GM18858 (cell line): ENCODE data around the gene MYLK3.
"Not testable (repeated sequence)": the region's sequence is repeated elsewhere in the genome, so short reads cannot be mapped to it uniquely, and the experiment has no call there.

Experiments
- ATAC-seq: cut with Tn5 transposase; IDR thresholded peaks from one replicate; pipeline ENCODE4 v1.9.1; 2021; ENCODE audit not compliant: unreplicated experiment

The MYLK3 gene

DNA sequence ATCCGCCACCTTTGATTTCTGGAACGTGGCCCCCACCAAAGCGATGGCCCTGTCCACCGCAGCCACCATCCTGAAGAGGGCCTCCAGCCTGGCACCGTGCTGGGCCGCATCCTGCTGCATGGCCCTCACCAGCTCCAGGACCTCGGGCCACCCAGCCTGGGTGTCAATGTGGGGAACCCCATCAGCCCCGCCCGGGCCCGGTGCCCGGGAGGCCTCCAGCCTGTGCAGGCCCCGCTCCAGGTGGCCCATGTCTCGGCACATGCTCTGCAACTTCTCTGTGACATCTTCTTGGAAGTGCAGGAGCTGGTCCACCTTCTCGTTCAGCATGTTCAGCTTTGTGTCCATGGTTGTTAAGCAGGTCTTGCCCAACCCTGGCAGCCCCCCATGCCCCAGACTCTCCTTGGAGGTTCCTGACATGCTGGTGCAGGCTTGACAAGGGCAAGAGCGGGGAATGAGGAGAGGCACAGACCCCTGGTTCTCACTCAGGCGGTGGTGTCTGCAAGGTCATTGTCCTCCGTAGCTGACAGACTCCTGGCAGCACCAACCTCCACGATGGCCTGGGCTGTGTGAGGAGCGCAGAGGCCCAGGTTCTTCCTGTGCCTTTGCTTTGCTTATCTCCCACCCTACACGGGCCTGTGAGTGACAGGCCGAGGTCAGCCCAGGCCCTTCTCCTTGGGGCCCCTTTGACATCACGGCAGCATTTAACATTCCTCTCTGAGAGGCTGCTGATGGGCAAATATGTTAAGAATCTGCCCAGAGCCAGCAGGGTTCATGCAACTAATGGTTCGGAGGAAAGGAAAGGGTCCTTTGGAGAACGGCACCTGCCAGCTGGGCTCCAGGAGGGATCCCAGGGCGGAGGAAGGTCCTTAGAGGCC, at the start of gene MYLK3:
Gene MYLK3, minus strand, starts transcription at position 568 of the 875 bp plus-strand sequence. Its CDS starts 151 bp downstream, at position 417.
- no peak for ATAC-seq

DNA sequence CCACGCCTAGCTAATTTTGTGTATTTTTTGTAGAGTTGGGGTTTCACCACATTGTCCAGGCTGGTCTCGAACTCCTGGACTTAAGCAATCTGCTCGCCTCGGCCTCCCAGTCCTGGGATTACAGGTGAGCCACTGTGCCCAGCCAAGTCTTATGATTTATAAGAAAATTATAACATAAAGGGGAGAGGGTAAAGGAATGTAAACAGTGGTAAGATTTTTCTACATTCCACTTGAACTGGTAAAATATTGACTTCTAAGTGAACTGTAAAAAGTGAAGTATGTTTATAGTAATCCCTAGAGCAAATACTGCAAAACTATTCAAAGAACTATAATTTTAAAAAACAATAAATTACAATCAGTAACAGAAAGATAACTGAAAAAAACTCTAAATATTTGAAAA, 49.4 kb upstream of the MYLK3 start:
- ATAC-seq: no peak

DNA sequence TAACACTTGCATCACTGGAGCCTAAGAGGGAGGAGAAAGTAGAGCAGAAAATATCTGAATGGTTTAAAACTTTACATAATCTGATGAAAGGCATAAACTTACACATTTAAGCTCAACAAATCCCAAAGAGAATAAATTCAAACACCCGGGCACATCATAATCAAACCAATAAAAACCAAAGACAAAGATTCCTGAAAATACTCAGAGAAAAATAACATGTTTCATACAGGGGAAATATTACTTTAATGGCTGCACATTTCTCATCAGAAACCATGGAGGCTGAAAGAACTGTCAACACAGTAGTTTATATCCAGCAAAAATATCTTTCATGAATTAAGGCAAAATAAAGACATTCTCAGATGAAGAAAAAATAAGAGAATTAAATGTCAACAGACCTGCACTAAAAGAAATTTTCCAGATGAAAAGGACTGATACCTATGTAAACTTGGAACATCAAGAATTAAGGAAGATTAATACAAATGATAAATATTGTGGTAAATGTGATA, 48.7 kb upstream of the MYLK3 start:
- ATAC-seq: no peak

DNA sequence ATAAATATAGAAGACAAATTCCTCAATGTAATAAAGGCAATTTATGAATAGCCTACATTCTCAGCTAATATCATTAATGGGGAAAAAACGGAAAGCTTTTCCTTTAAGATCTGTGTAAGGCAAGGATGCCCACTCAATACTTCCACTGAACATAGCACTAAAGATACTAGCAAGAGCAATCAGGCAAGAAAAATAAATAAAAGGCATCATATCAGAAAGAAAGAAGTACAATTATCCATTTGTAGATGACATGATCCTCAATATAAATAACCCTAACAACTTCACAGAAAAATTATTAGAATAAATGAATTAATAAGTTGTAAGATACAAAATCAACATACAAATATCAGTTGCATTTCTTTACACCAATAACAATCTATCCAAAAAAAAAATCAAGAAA, 45.7 kb upstream of the MYLK3 start:
- no peak for ATAC-seq

DNA sequence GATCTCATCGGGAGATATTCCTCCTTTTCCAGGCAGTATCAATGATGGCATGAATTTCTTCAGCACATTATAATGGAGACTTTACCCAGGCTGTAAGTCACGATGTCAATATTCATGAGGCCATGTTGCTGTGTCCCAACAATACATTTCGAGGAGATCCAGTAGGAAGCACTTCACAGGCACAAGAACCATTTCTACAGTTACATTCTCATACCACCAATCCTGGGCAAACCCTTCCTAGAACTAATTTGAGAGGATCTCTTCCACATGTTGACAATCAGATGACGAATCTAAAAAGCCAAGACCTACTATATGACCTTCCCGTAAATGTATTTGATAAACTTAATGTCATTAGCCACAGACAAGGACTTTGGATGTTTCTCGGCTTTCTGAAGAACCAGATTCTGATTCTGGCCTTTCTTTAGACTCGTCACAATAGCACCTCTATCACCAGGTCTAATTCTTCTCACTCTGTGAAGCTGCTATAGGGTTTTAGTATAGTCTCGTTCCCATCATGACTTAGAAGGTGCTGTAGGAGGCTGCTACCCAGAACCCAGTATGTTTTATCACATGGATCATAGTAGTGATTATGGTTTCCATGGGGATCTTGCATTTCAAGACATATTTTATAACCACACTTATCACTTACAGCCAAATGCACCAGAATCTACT, 42.6 kb upstream of the MYLK3 start:
- no peak for ATAC-seq

DNA sequence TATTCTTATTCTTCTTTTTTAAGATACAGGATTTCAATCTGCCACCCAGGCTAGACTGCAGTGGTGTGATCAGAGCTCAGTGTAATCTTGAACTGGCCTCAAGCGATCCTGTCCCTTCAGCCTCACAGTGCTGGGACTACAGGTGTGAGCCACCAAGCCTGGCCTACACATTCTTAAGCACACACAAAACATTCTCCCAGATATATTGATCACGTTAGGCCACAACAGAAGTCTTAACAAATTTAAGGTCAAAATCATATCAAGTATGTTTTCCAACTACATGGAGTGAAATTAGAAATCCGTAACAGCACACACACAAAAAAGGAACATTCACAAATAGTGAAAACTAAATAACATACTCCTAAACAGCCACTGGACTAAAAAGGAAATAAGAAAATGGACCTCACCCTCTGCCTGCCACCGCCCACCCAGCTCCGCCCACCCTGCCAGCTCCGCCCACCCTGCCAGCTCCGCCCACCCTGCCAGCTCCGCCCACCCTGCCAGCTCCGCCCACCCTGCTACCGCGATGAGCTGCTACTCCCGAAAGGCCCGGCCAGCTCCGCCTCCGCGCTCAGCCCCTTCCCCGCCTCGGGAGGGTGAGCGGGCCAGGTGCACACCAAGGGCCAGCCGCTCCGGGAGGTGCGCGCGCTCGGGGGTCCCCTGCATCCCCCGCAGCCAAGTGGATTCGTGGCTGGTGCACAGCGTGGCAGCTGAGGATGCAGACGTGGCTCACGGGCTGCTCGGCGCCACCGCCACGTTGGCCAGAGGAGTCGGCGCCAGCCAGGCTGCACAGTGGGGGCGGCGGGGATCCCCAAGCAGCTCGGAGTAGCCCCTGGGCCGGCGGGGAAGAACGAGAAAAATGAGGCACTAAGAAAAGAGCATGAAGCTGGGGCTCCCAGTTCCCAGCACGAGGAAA, 41.6 kb upstream of the MYLK3 start:
- ATAC-seq: peak; percentile 49

DNA sequence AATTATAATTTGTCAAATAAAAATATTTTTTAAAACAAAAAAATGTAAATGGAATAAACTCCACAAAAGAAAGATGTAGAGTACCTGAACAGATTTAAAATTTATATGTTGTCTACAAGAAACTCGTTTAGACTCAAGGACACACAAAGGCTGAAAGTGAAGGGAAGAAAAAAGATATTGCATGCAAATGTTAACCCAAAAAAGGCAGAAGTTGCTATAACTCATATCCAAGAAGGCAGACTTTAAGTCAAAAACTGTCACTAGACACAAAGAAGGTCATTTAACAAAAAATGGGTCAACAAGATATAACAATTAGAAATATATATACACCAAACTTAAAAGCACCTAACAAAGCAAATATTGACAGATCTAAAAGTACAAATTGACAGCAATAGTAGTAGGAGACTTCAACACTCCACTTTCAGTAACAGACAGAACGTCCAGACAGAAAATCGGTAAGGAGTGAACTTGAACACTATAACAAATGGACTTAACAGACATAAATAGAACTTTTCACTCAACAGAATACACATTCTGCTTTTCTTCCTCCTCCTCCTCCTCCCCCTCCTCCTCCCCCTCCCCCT, 40.8 kb upstream of the MYLK3 start:
- ATAC-seq: no peak

DNA sequence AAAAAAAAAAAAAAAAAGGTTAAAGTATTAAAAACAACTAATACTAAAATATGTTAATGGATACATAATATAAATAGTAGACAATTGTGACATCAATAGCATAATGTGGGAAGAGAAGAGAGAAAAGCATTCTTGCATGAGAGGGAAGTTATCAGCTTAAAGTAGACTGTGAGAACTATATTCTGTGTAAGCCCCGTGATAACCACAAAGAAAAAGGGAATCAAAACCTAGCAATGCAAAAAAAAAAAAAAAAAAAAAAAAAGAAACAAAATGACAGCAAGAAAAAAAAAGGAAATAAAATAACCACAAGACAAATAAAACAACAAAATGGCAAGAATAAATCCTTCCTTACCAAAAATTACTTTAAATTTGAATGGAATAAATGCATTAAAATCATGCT, 39.8 kb upstream of the MYLK3 start:
- ATAC-seq: no peak

DNA sequence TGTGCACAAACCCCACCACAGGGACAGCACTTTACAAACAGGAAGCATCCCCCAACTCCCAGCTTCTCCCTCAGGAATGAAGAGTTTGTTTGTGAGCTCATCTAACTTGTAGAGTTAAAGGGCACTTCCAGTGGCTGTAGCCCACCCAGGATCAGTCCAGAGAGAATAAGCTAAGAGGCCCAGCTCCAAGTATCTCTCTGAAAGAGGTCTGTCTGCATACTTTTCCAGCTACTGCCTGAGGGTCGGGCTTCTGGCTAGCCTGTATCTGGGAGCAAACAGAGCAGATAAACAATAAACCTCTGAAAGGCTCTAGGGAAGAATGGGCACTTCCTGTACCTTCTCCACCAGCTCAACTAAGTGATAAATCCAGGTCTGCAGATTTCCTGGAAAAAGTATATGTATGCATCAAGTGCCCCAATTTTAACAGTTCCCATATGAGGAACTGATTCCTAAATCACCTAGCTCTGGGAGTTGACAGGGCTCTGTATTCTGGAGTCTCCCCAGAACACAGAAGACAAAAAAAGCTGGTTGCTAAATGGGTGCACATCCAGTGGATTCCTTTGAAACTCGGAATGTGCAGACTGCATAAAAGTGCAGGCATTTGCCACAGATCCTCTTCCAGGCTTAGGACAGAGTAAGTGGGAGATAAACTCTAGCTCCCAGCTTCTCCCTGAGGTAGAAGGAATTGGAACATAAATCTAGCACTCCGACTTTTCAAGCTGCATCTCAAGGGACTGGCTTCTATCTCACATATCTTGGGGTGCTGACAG, 37.1 kb upstream of the MYLK3 start:
- ATAC-seq: no peak

DNA sequence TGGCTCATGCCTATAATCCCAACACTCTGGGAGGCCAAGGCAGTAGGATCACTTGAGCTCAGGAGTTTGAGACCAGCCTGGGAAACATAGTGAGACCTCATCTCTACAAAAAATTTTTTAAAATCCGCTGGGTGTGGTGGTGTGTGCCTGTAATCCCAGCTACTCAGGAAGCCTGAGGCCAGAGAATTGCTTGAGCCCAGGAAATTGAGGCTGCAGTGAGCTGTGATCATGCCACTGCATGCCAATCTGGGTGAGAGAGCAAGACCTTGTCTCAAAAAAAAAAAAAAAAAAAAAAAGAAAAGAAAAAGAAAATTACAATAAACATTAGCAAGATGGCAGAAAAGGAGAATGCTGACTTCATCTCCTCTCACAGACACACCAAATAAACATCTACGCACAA, 36.4 kb upstream of the MYLK3 start:
- not testable (repeated sequence) for ATAC-seq

DNA sequence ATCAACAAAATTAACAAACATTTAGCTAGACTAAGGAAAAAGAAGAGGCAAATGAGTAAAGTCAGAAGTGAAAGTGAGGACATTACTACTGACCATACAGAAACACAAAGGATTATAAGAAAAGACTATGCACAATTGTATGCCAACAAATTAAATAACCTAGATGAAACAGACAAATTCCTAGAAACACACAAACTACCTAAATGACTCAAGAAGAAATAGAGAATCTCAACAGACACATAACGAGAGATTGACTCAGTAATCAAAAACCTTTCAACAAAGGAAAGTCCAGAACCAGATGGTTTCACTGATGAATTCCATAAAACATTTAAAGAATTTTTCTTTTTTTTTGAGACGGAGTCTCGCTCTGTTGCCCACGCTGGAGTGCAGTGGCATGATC, 35.7 kb upstream of the MYLK3 start:
- ATAC-seq: no peak

DNA sequence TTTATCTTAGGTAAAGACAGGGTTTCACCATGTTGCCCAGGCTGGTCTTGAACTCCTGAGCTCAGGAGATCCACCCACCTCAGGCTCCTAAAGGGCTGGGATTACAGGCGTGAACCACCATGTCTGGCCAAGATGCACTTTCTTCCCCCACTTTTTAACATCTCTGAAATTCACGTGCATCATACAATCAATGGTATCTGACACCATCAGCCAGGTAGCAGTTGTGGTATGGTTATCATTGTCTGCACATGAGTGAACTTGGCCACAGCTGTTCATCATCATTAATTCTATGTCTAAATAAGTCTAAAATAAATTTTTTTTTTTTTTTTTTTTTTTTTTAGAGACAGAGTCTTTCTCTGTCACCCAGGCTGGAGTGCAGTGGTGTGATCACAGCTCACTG, 34.2 kb upstream of the MYLK3 start:
- ATAC-seq: no peak

DNA sequence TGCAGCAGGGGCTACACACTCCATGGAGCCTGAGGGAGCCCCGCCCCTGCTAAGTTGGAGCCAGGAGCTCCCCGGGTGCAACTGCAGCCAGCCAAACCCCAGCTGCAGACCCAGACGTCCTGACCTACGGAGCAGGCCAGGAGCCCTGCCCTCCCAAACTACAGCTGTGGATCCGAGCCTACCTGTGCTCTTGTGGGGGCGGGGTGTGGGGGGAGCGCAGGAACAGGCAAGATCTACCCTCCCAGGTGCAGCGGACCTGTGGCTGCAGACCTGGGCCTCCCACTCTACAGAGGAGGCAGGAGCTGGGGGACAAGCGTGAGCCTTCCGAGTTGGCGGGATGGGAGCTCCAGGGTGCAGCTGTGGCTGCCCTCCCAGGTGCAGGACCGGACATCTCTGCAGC, 29.7 kb upstream of the MYLK3 start:
- no peak for ATAC-seq

DNA sequence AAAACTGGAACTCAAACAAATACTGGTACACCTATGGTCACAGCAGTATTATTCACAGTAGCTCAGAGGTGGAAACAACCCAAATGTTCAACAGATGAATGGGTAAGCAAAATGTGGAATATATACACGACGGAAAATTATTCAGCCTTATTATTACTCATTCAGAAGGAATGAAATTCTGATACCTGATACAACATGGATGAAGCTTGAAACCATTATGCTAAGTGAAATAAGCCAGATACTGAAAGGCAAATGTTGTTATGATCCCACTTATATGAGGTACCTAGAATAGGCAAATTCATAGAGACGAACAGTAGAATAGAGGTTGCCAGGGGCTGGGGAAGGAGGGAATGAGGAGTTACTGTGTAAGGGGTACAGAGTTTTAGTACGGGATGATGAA, 27.1 kb upstream of the MYLK3 start:
- ATAC-seq: peak; percentile 11

DNA sequence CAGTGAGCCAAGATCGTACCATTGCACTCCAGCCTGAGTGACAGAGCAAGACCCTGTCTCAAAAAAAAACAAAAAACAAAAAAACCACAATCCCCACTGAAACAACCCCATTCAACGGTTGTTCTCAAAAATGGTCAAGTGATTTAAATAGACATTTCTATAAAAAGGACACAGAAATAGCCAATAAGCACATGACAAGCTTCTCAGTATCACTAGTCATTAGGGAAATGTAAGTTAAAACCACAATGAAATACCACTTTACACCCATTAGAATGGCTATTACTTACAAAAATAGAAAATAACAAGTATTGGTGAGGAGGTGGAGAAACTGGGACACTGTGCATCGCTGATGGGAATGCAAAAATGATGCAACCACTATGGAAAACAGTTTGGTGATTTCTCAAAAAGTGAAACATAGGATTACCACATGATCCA, 26.6 kb upstream of the MYLK3 start:
- peak; percentile 63 for ATAC-seq

DNA sequence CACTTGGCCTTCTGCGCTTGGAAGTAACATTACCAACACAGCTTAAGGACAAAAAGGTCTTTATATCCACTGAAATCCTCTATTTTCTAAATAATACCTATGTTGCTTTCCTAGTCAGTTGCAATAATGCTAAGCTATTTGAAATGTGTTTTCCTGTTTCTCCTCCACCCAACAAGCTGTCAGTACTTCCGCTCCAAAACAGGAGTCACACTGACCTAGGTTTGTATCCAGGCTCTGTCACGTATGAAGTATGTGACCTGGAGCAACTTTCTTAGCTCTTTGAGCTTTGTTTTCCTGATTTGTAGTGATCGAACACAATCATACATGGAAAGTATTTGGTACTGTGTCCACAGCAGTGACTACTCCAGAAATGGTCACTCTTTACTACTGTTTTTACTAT, 24.3 kb upstream of the MYLK3 start:
- no peak for ATAC-seq

DNA sequence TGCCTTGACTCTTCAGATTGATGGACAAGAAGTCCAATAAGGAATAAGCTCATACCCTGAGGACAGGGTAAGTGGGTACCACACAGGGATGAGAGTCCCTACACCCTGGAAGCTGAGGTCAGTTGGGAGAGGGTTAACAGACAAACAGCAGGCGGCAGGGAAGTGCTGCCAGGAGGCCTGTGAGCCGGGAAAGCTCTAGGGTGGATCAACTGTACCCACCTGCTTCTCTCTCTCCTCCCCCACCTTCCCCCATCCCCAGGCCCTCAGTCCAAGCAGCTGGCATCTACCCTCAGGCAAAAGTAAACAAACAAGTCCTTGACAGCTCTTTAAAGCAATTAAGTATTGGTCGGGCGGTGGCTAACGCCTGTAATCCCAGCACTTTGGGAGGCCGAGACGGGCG, 20.7 kb upstream of the MYLK3 start:
- ATAC-seq: no peak

DNA sequence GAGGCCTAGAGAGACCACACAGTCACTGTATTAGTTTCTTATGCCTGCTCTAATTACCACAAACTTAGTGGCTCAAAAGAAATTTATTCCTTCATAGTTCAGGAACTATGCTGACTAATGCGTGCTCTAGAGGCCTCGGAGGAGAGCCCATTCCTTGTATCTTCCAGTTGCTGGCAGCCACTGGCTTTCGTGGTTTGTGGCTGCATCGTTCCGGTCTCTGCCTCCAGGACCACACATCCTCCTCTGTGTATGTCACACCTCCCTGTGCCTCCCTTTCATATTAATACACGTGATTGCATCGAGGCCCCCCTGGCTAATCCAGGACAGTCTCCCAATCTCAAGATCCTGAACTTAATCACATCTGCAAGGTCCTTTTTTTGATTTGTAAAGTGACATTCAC, 16.9 kb upstream of the MYLK3 start:
- no peak for ATAC-seq

DNA sequence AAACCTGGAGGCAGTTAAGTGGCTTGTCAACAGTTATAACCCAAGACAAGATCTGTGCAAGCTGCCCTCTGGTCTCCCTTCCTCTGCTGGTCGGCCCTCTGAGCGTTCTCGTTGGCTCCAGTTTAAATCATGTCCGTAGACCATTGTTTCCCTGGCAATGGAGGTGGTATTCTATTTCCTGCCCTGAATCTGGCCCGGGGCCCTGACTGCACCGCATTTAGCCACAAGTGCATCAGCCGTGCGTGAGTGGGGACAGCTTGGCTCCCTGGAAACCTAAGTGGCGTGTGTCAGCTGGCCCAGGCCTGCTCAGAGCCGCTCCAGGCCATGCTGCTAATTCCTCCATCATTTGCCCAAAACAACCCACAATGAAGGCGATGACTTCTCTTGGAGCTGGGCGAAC, 15.0 kb upstream of the MYLK3 start:
- ATAC-seq: no peak

DNA sequence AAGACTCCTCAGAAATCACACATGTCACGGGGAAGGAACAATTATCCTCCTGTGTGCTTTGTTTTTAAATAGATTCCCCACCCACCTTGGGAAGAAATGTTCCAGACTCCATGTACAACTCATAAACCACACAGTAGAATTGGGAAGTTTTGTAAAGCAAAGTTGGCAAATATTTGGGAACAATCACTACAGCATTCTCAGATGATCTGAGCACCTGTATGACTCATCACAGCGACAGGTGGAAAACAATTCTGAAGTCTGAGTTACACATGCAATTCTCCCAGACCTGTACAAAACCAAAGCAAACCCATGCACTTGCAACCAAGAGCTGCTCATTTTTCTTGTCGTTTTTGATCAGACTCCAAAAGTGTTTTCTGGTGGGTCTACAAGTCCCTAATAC, 14.4 kb upstream of the MYLK3 start:
- ATAC-seq: no peak
